OCI-LY3 (cell line): ENCODE measurements around the gene VIL1.

Source experiments
- H2AFZ ChIP-seq: fragments of 200-600, 300-600 bp; shearing (Covaris generic); 2 replicates; pipeline ENCODE4 v1.6.0; 2014; ENCODE audit warnings: antibody characterized with exemption, low read depth, low read length
- H3K27ac ChIP-seq: fragments of 200-600, 300-600 bp; sonication (generic); 2 replicates; pipeline ENCODE4 v1.5.1; 2014; ENCODE audit warnings: mild to moderate bottlenecking, low read length, moderate library complexity, mixed read lengths
- H3K27me3 ChIP-seq: fragments of 200-600, 300-600 bp; sonication (generic); 2 replicates; pipeline ENCODE4 v1.6.1; 2014; ENCODE audit warnings: low read depth, low read length, mixed read lengths
- H3K36me3 ChIP-seq: fragments of 200-600, 300-600 bp; sonication (generic); replicated peaks from 2 replicates; pipeline ENCODE3; 2014; ENCODE audit warnings: low read depth, low read length, mixed read lengths
- H3K4me1 ChIP-seq: fragments of 300-600, 200-600 bp; sonication (generic); 2 replicates; pipeline ENCODE4 v1.6.1; 2014; ENCODE audit warnings: low read length, mixed read lengths
- H3K4me2 ChIP-seq: fragments of 200-600, 300-600 bp; sonication (generic); 2 replicates; pipeline ENCODE4 v1.6.1; 2014; ENCODE audit warnings: low read length, mixed read lengths
- H3K4me3 ChIP-seq: fragments of 300-600, 200-600 bp; sonication (generic); 2 replicates; pipeline ENCODE4 v1.5.1; 2014; ENCODE audit warnings: antibody characterized with exemption, mild to moderate bottlenecking, low read length, moderate library complexity
- H3K79me2 ChIP-seq: fragments of 300-600, 200-600 bp; shearing (Covaris generic); 2 replicates; pipeline ENCODE4 v1.6.1; 2014; ENCODE audit warnings: mild to moderate bottlenecking, low read length, mixed read lengths
- H3K9ac ChIP-seq: fragments of 300-600, 200-600 bp; shearing (Covaris generic); 2 replicates; pipeline ENCODE4 v1.6.0; 2014; ENCODE audit warnings: mild to moderate bottlenecking, low read length, moderate library complexity
- H3K9me3 ChIP-seq: fragments of 200-600, 300-600 bp; shearing (Covaris generic); 2 replicates; pipeline ENCODE4 v1.6.1; 2014; ENCODE audit warnings: low read length, mixed read lengths; ENCODE audit not compliant: insufficient read depth
- H4K20me1 ChIP-seq: fragments of 200-600, 300-600 bp; sonication (generic); 2 replicates; pipeline ENCODE4 v1.6.1; 2016; ENCODE audit warnings: low read length, mixed read lengths; ENCODE audit not compliant: insufficient read depth
- CTCF ChIP-seq: fragments of 200-600, 300-600 bp; sonication (generic); IDR thresholded peaks from 2 replicates; pipeline ENCODE4 v1.5.1; 2014; ENCODE audit warnings: antibody characterized with exemption, low read length, low read depth
- EZH2phosphoT487 ChIP-seq: fragments of 200-600 bp; shearing (Covaris generic); IDR thresholded peaks from 2 replicates; pipeline ENCODE4 v1.6.1; 2018; ENCODE audit warnings: antibody characterized with exemption, mixed run types, low read depth

Gene VIL1

GRCh38 chr2:218395456-218395825, 23.5 kb upstream of the VIL1 start:
- Histone ChIP-seq H3K4me2 (peak overlapping the region; percentile 94), H3K9ac (peak overlapping the region; percentile 90), H4K20me1 (no peaks in the 10 kb centered on the region), H3K4me3 (peak overlapping the region; percentile 94), H3K4me1 (peaks cover 23% of the 10 kb centered on the region), H3K27me3 (no peaks in the 10 kb centered on the region), H2AFZ (peak overlapping the region; percentile 94), H3K27ac (peak overlapping the region; percentile 64), H3K79me2 (peaks cover 6% of the 10 kb centered on the region), H3K36me3 (no peaks in the 10 kb centered on the region), H3K9me3 (no peaks in the 10 kb centered on the region)
- no peak for TF ChIP-seq CTCF
- TF ChIP-seq EZH2phosphoT487: no peak

- peaks cover 11% of the 10 kb centered on the region for H3K79me2 ChIP-seq
- H2AFZ ChIP-seq: peak overlapping the region; percentile 94
- TF ChIP-seq CTCF (peak; percentile 64), EZH2phosphoT487 (no peak)
- H4K20me1 ChIP-seq: no peaks in the 10 kb centered on the region
- no peaks in the 10 kb centered on the region for H3K27me3 ChIP-seq
- H3K36me3 ChIP-seq: no peaks in the 10 kb centered on the region
- peak overlapping the region; percentile 94 for H3K4me3 ChIP-seq
- peak overlapping the region; percentile 90 for H3K9ac ChIP-seq
- H3K9me3 ChIP-seq: no peaks in the 10 kb centered on the region
- H3K4me1 ChIP-seq: peaks cover 25% of the 10 kb centered on the region
- peak overlapping the region; percentile 77 for H3K27ac ChIP-seq
- peak overlapping the region; percentile 94 for H3K4me2 ChIP-seq
Observed at GRCh38 chr2:218395826-218396687, 22.9 kb upstream of the VIL1 start.

GRCh38 chr2:218396688-218397462, 22.0 kb upstream of the VIL1 start:
- TF ChIP-seq EZH2phosphoT487 (no peak), CTCF (no peak)
- Histone ChIP-seq H4K20me1 (no peaks in the 10 kb centered on the region; the same call in 1 of the 2 replicates), H3K9ac (peak overlapping the region; percentile 84), H3K27ac (peak overlapping the region; percentile 77), H3K27me3 (no peaks in the 10 kb centered on the region), H3K4me2 (peak overlapping the region; percentile 94), H3K9me3 (no peaks in the 10 kb centered on the region), H3K4me3 (peak overlapping the region; percentile 94), H2AFZ (0 out of 2 replicates have a peak overlapping the region, but pooled peaks have one; percentile 94), H3K36me3 (no peaks in the 10 kb centered on the region), H3K79me2 (peaks cover 16% of the 10 kb centered on the region), H3K4me1 (peaks cover 27% of the 10 kb centered on the region)

GRCh38 chr2:218397463-218397819, 21.5 kb upstream of the VIL1 start:
- Histone ChIP-seq H2AFZ (no peak overlapping the region), H3K4me2 (no peak overlapping the region), H3K9ac (no peak overlapping the region)

More at GRCh38 chr2:218397463-218397819, 21.5 kb upstream of the VIL1 start:
- H3K9me3 ChIP-seq: no peaks in the 10 kb centered on the region
- H3K36me3 ChIP-seq: no peaks in the 10 kb centered on the region
- TF ChIP-seq CTCF: no peak
- TF ChIP-seq EZH2phosphoT487: no peak
- H3K79me2 ChIP-seq: peaks cover 16% of the 10 kb centered on the region
- H3K27me3 ChIP-seq: no peaks in the 10 kb centered on the region
- no peak overlapping the region for H3K4me3 ChIP-seq
- no peak overlapping the region for H3K27ac ChIP-seq
- no peaks in the 10 kb centered on the region; the same call in 1 of the 2 replicates for H4K20me1 ChIP-seq
- H3K4me1 ChIP-seq: peaks cover 27% of the 10 kb centered on the region
